Osteocyte (in vitro differentiated cells): ENCODE data around the gene VIPR2. TPM values are rescaled to one million over a fixed set of nuclear protein-coding genes. Genes with fewer than 3 reads are reported as not detected.

Source experiments
- DNase-seq: peaks from one replicate; pipeline ENCODE4 v3.0.0; 2021; ENCODE audit warnings: mixed read lengths; ENCODE audit not compliant: unreplicated experiment; ENCODE audit errors: extremely low spot score
- H3K27ac Mint-ChIP-seq: one replicate; pipeline ENCODE4 v1.8.0; 2021; ENCODE audit warnings: mild to moderate bottlenecking, mixed read lengths; ENCODE audit not compliant: unreplicated experiment
- H3K27me3 Mint-ChIP-seq: one replicate; pipeline ENCODE4 v1.8.0; 2021; ENCODE audit warnings: mixed read lengths; ENCODE audit not compliant: unreplicated experiment
- H3K36me3 Mint-ChIP-seq: one replicate; pipeline ENCODE4 v1.8.0; 2021; ENCODE audit warnings: mixed read lengths; ENCODE audit not compliant: unreplicated experiment
- H3K4me1 Mint-ChIP-seq: one replicate; pipeline ENCODE4 v1.8.0; 2021; ENCODE audit warnings: mixed read lengths; ENCODE audit not compliant: unreplicated experiment
- H3K4me3 Mint-ChIP-seq: one replicate; pipeline ENCODE4 v1.8.0; 2021; ENCODE audit warnings: mild to moderate bottlenecking, moderate library complexity, mixed read lengths; ENCODE audit not compliant: unreplicated experiment
- H3K9me3 Mint-ChIP-seq: one replicate; pipeline ENCODE4 v1.8.0; 2021; ENCODE audit warnings: mixed read lengths; ENCODE audit not compliant: unreplicated experiment
- total RNA-seq: library from RNA; stranded (reverse); gene quantifications from 2 replicates; pipeline ENCODE4 v1.2.1, GENCODE V29; 2021
- TF ChIP-seq, protein P1 (sequence below): fragments of 200-600 bp; sonication (generic); IDR thresholded peaks from 2 replicates; pipeline ENCODE4 v1.5.0; 2021; ENCODE audit warnings: antibody characterized with exemption, mild to moderate bottlenecking, moderate library complexity

Gene VIPR2
- total RNA-seq, 1 donor from 2014 or later: 0.19 TPM

DNA sequence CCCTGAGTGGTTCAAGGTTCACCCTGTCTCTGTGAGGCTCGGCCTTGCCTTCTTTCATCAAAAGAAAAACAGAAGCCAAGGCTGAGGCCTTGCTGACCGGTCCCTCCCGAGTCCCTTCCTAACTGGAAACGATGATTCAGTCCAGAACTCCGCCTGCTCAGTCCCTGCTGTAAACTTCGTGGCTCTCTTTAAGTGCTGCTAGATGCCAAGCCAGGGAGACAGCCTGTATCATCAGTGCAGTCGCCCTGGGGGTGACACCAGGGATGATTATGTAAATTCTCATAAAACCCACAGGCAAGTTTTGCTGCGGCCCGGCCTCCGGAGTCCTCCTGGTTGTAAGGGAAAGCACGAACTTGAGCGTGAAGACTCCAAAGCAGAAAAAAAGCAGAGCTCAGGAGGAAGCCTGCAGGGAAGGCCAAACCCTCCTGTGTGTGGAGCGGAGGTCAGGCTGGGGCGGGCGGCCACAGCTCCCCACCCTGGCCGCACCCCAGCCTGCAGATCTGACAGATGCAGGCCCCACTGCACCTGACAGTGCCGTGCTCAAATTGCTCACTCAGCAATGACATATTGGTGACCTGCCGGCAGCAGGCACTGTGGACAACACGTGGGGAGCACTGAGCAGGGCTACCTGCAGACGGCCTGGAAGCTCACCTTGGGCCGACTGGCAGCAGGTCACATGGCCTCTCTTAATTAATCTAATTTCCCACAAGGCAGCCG lies 164.9 kb downstream of the VIPR2 start:
- Mint-ChIP-seq H3K9me3 (peaks cover 6% of the 10 kb centered on the region), H3K4me1 (peaks cover 8% of the 10 kb centered on the region), H3K36me3 (no peaks in the 10 kb centered on the region), H3K27ac (no peak overlapping the region), H3K4me3 (no peak overlapping the region), H3K27me3 (no peaks in the 10 kb centered on the region)
- no peak for DNase-seq
- TF ChIP-seq, protein P1, sequence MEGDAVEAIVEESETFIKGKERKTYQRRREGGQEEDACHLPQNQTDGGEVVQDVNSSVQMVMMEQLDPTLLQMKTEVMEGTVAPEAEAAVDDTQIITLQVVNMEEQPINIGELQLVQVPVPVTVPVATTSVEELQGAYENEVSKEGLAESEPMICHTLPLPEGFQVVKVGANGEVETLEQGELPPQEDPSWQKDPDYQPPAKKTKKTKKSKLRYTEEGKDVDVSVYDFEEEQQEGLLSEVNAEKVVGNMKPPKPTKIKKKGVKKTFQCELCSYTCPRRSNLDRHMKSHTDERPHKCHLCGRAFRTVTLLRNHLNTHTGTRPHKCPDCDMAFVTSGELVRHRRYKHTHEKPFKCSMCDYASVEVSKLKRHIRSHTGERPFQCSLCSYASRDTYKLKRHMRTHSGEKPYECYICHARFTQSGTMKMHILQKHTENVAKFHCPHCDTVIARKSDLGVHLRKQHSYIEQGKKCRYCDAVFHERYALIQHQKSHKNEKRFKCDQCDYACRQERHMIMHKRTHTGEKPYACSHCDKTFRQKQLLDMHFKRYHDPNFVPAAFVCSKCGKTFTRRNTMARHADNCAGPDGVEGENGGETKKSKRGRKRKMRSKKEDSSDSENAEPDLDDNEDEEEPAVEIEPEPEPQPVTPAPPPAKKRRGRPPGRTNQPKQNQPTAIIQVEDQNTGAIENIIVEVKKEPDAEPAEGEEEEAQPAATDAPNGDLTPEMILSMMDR: no peak

DNA sequence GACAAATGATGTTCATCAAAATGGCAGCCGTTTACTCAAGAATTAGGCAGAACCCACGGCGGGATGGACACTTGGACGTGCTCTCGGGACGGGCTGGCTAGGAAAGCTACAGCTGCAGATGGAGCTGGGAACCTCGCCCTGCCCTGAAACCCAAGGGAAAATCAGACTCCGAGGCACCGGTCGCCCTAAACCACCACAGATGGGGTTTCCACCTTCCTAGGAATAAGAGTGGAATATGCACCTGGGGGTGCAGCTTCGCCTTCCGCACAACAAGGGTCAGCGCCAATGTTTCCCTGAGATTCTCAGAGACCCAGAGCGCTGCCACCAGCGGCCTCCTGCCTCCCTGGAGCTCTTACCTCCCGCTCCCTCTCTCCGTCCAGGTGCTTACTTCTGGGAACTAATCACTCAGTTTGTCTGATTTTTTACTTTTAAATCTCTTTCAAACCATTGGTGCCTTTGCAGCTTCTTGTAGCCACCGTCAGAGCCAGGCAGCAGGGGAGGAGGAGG lies 165.6 kb downstream of the VIPR2 start:
- DNase-seq: no peak
- no peaks in the 10 kb centered on the region for H3K36me3 Mint-ChIP-seq
- H3K27me3 Mint-ChIP-seq: no peaks in the 10 kb centered on the region
- H3K4me3 Mint-ChIP-seq: no peak overlapping the region
- no peaks in the 10 kb centered on the region for H3K9me3 Mint-ChIP-seq
- no peak overlapping the region for H3K27ac Mint-ChIP-seq
- TF ChIP-seq, protein P1: no peak
- peaks cover 8% of the 10 kb centered on the region for H3K4me1 Mint-ChIP-seq
